TTC549 (cell line): Measurements from ENCODE around the gene ARMS2.

Experiments used
- FAIRE-seq: peaks from 2 replicates; lab custom pipeline; 2012; peaks lifted over from hg19 to GRCh38; lab: Jason Lieb, UNC

ARMS2 gene

DNA sequence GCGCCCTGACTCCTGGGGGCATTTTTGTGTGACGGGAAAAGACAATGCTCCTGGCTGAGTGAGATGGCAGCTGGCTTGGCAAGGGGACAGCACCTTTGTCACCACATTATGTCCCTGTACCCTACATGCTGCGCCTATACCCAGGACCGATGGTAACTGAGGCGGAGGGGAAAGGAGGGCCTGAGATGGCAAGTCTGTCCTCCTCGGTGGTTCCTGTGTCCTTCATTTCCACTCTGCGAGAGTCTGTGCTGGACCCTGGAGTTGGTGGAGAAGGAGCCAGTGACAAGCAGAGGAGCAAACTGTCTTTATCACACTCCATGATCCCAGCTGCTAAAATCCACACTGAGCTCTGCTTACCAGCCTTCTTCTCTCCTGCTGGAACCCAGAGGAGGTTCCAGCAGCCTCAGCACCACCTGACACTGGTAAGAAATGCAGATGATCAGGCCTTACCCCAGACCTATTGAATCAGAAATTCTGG lies at the start of gene ARMS2:
Gene ARMS2, plus strand, starts transcription at position 51 of the 478 bp plus-strand sequence. Its CDS starts 75 bp downstream, at position 126.
- FAIRE-seq, result no peak

DNA sequence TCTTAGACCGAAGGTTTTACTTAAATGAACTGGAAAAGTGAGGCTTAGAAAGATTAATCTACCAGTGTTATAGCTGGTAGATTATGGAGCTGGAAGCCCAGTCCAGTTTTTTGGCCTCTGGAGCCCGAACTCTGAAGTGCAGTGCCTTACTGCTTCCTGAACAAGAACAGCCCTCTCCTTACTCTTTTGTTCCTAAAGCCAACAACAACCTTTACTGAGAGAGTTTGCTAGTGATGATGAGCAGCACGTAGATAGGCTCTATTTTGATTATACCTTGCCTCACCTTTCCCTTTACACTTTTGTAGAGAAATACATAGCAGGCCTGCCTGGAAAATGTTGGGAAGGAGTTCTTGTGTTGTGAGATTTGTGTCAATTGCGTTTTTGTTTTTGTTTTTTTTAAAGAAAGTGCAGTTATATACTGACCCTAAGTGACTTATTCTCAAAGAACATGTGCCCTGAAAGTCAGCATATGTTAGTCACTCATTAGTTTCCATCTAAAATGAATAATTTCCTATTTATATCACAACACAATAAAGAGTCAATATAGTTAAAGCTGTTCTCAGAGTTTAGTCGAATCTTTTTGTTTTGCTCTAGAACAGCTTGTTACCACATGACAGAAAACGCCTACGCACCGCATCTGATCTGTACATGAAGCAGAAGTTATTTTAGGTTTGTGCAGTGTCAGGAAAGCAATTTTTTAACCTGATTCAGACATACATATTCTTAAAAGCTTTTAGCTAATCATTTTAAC lies 46.9 kb upstream of the ARMS2 start:
- FAIRE-seq, result no peak

DNA sequence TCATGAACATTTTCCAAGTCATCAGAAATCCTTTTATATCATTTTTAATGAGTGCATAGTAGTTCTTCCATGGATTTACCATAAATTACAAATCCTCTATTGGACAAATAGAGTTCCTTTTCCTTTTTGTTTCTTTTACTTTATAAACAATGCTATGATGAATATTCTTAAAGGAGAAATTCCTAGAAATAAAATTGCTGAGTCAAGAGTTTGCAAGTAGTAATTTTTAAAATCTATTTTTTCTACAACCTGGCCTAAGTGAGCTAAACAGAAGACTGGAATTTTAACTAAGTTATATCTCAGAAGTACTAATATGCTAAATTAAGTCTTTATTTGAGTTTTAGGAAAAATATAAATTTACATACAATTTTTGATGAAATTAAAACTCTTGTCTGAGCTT lies 41.1 kb upstream of the ARMS2 start:
- no peak for FAIRE-seq

GRCh38 chr10:122417667-122418066 lies 36.8 kb upstream of the ARMS2 start:
- no peak for FAIRE-seq

DNA sequence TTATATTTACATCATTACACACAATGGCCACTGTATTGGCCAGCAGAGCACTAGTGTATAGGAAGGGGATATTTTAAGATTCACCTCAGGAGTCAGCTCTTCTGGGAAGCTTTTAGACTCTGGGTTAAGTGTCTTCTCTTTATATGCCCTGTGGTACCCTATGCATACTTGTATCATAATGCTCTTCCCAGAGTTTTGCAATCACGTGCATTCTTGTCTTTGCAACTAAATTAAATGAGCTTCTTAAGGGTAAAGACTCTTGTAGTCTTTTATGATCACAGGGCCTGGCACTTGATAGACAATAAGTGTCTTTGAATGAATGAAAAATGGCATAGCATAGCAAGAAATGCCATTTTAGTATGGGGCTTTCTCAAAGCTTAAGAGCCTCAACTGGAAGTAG lies 35.4 kb upstream of the ARMS2 start:
- no peak for FAIRE-seq

DNA sequence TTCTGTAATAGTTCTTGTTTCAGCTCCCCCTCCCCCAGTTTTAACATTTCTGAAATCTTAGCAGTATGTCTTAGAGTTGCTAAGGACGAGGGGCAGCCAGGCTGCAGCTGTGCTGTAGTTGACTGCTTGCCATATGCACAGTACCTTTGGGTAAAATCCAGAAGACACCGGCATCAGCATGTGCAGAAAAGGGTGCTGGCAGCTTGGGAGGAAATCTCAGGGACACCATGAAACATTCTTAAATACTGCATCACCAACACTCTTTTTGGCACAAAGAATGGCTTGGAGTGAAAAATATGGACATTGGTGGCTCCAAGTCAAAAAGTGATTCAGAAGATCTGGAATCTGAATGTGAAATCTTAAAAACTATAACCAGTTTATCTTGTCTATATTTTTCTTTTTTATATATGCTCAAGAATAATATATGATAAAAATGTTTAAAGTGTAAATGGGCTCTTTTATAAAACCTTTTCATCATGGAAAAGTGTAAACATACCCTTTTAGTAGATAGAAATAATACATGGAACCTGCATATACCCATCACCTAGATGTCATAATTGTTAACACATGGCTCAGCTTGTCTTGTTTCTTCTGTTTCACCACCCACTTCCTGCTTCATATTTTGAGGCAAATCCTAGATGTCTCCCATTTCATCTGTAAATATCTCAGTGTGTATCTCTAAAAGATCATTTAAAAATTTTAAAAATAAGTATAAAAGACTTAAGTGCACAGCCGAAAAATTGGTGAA lies 34.4 kb upstream of the ARMS2 start:
- no peak for FAIRE-seq

DNA sequence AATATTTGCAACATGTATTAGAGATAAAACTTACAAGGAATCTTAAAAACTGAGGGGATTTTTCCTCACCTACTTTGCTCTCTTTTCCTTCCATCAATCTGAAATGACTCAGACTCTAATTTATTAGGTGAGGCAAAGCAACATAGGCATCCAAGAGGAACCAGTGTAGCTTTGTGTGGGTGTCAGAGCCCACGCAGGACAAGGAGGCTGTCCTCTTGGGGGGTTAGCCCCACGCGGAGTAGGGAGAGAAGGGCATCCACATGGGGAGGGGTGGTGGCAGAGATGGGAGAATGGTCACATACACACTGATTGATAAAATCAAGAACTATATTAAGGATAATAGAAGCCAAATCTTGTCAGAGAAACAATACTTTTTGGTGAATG lies 33.8 kb upstream of the ARMS2 start:
- no peak for FAIRE-seq

DNA sequence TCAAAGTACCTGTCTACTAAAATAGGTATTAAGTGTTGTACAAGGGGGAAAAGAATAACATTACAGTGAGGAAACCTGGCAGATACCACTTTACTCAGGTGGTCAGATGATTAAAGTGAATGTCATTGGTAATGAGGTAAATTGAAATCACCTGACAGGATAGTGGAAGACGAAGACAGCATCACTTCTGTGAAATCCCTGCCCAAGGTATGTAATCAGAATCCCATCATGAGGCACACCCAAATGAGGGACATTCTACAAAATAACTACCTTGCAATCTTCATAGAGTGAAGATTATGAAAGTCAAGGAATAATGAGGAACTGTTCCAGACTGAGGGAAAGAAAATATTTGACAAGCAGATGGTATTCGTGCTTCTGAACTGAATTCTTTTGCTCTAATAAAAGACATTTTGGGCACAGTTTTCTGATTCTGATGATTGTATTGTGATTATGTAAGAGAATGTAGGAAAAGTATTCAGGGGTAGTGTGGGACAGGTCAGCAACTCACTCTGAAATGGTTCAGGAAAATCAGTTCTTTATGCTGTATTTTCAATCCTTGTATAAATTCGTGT lies 33.3 kb upstream of the ARMS2 start:
- no peak for FAIRE-seq

DNA sequence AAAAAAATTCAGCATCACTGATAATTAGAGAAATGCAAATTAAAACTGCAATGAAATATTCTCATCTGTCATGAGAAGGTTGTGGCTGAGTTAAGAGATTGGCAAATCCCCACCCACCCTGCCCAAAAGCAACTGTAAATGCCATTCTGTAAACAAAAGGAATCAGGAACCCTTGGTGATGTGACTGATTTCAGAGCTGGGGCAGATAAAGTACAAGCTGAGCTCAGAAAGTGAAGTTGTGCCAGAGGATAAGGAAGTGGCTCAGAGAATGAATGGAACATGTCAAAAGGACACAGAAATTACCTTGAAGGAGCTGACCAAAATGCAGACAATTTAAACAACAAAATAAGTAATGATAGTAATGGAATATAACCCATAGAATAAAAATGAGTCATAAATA lies 32.7 kb upstream of the ARMS2 start:
- FAIRE-seq, result no peak

- FAIRE-seq, result no peak
Observed at GRCh38 chr10:122422266-122422989, 32.0 kb upstream of the ARMS2 start.

GRCh38 chr10:122424059-122424458 lies 30.4 kb upstream of the ARMS2 start:
- no peak for FAIRE-seq

DNA sequence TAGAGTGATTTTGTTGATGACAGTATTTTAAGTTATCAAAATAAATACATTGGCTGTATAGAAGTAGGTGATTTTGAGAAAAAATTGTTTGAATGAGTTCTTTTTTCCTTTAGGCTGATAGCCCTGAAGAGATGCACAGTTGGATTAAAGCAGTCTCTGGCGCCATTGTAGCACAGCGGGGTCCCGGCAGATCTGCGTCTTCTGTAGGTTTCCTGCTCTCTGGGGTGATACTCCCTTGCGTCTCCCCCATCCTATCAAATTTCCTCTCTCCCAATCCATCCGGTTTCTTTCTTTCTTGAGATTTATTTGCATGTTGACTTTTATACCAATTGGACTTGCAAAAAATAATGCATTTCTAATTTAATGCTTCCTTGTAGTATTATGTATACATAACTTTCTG lies 27.6 kb upstream of the ARMS2 start:
- FAIRE-seq, result no peak

DNA sequence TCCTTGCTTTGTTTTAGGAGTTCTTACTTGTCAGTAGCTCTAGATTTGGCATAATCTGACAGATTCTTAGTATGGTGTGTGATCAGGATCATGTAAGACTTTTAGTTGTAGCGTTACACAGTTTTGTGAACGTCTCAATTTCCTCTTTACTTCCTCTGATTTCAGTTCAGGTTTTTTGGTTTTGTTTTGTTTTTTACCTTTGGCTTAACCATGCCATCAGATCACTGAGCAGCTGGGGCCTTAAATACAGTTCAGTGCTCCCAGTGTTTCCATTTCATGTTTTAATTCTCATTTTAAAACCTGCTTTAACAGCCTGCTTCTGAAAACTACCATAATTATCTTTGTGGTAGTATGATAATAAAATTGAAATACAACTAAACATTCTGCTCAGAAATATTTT lies 27.2 kb upstream of the ARMS2 start:
- no peak for FAIRE-seq

- peak; percentile 94 for FAIRE-seq
Observed at GRCh38 chr10:122435212-122435827, 19.1 kb upstream of the ARMS2 start.

DNA sequence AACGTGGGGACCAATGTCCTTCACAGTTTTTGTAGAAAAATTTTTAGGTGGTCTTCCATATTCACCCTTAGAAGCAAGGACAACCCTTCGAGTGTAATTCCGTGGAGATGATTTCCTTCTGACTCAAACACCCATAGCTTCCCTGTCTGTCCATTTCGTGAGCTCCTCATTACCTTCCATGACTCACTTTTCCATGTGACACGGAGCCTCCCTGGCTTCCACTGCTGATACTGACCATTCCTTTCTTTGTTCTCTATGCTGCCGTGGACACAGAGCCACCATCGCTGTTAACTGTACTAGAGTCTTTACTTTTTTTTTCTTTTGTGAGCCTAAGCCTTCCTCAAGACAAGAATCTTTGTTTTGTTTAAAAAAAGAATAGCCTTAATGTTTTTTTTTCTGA lies 12.5 kb upstream of the ARMS2 start:
- FAIRE-seq, result no peak

GRCh38 chr10:122445469-122445868 lies 9.0 kb upstream of the ARMS2 start:
- no peak for FAIRE-seq

- no peak for FAIRE-seq
Observed at GRCh38 chr10:122445904-122446303, 8.5 kb upstream of the ARMS2 start.

DNA sequence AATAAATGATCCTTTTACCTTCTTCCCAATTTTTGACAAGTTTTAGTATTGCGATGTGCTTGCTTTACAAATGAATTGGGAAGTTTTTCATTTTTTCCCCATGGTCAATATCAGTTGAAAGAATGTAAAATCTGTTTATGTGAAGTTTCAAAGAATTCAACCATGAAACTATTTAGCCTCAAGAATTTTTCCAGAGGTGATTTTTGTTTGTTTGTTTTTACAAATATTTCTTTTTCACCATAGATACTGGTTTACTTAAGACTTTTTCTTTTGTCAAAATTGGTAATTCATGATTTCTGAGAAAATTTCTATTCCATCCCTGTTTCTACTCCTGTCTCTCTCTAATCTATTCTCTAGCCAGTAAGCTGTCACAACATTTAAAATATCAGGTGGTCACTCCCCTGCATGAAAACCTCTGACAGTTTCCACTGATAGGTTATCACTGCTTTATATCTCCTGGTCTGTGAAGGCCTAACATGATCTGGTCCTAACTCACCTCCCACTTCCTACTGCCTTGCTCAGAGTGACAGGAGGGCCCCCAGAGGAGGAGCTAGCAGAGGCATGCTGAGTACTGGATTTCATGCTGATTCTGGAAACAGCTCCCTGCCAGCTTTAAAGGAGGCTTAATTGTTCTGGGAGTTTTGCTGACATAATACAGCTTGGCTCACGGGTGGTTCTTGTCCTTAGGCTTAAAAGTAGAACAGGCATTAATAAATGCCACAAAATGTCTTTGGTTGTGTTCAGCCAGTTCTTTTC lies 7.6 kb upstream of the ARMS2 start:
- FAIRE-seq, result no peak

DNA sequence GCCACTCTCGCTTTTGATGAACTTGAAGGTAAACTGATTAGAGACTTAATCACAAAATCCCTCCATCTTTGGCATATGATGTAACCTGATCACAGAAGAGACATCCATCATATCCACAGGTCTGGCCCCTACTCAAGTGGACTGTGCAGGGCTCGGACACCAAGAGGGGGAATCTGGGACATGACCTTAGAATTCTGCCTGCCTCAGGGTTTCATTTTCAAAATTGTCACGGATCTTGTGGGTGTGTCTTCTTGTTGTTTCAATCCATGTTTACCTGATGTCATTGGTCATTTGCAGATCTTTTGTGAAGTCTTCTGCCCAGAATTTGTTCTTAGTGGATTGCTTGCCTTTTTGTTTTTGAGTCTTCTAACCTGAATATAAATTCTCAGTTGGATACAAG lies 5.9 kb upstream of the ARMS2 start:
- no peak for FAIRE-seq

DNA sequence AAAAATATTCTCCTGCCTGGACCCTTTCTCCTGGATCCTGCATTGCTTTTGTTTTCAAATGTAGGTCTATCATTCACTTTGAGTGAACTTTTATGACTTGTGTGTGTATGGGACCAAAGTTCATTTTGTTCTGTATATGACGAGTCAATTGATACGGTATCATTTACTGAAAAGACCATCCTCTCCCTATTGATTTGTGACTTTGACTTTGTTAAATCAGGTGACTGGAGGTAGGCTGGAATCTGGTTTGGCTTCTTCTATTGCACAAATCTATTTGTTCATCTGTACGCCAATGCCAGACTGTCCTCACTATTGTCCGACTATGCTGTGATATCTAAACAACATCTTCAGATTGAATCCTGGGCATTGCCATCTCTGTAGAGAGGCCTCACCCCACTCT lies 5.3 kb upstream of the ARMS2 start:
- FAIRE-seq, result no peak

DNA sequence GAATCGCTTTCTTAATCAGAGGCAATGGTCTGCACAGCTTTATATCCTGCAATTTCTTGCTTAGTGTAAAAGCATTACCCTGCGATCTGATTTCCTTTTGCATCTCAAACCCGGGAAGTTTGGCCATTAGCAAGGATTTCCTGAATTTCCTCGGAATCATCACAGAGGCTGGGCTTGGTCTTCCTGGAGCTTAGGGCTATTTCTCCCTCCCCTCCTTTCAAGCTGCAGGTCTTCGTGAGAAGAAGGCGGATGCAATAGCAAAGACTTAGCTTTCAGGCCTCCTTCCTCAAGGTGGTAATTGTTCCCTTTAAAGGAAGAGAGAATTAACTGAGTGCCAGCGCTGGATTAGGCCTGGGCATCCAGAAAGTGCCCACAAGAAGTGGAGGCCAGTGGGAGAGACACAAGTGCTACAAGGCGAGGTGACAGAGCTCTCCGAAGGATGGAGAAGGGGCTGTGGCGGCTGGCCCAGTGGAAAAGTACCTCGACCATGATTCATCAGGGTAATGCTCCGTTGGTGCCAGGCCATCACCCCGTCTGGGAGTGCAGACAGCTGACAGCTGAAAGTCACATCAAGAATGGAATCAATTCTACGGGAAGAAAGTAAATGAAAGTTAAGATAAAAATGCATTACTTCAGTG lies 4.0 kb upstream of the ARMS2 start:
- FAIRE-seq, result no peak
